Neural progenitor cell (in vitro differentiated cells): ENCODE data around the gene PSMC3IP. TPM values are rescaled to one million over a fixed set of nuclear protein-coding genes. Genes with fewer than 3 reads are reported as not detected.
A peak's percentile ranks its signal among the peaks of the same experiment; 100 is the strongest.
"Not testable (repeated sequence)": the region's sequence is repeated elsewhere in the genome, so short reads cannot be mapped to it uniquely, and the experiment has no call there.

Source experiments
- DNase-seq: peaks from one replicate; pipeline ENCODE4 v3.0.0-alpha.2; 2016; ENCODE audit warnings: low spot score
- H2AFZ ChIP-seq: fragments of 200-600 bp; sonication (generic); replicated peaks from 2 replicates; pipeline ENCODE4 v1.6.1; 2016; ENCODE audit warnings: antibody characterized with exemption
- H3F3A ChIP-seq: fragments of 200-600 bp; sonication (generic); 2 replicates; pipeline ENCODE4 v1.6.1; 2016; ENCODE audit warnings: antibody characterized with exemption, low read depth
- H3K27ac ChIP-seq: fragments of 200-600 bp; sonication (generic); 2 replicates; pipeline ENCODE4 v1.5.1; 2016; ENCODE audit warnings: mild to moderate bottlenecking
- H3K27me3 ChIP-seq: fragments of 200-600 bp; sonication (generic); 2 replicates; pipeline ENCODE4 v1.6.1; 2016; ENCODE audit warnings: mild to moderate bottlenecking, moderate library complexity
- H3K36me3 ChIP-seq: fragments of 200-600 bp; sonication (generic); 2 replicates; pipeline ENCODE4 v1.5.1; 2016
- H3K4me1 ChIP-seq: fragments of 200-600 bp; sonication (generic); 2 replicates; pipeline ENCODE4 v1.6.1; 2016; ENCODE audit warnings: mixed run types
- H3K4me2 ChIP-seq: fragments of 200-600 bp; sonication (generic); 2 replicates; pipeline ENCODE4 v1.6.1; 2016
- H3K4me3 ChIP-seq: fragments of 200-600 bp; sonication (generic); 2 replicates; pipeline ENCODE4 v1.5.1; 2016
- H3K79me2 ChIP-seq: fragments of 200-600 bp; sonication (generic); 2 replicates; pipeline ENCODE4 v1.6.1; 2016; ENCODE audit warnings: low read depth
- H3K9ac ChIP-seq: fragments of 200-600 bp; sonication (generic); 2 replicates; pipeline ENCODE4 v1.6.1; 2016
- H3K9me3 ChIP-seq: fragments of 200-600 bp; sonication (generic); 2 replicates; pipeline ENCODE4 v1.5.1; 2016; ENCODE audit warnings: low read depth
- H4K20me1 ChIP-seq: fragments of 200-600 bp; sonication (generic); 2 replicates; pipeline ENCODE4 v1.6.1; 2016; ENCODE audit warnings: low read depth
- H3K27ac Mint-ChIP-seq: 3 replicates; pipeline ENCODE4 v1.8.0; 2021; ENCODE audit warnings: mixed read lengths
- H3K27me3 Mint-ChIP-seq: 2 replicates; pipeline ENCODE4 v1.8.0; 2022; ENCODE audit warnings: low read depth, mild to moderate bottlenecking, inconsistent platforms, moderate library complexity, mixed read lengths; ENCODE audit not compliant: insufficient read depth
- H3K36me3 Mint-ChIP-seq: 3 replicates; pipeline ENCODE4 v1.8.0; 2021; ENCODE audit warnings: mixed read lengths
- H3K4me1 Mint-ChIP-seq: 3 replicates; pipeline ENCODE4 v1.8.0; 2021; ENCODE audit warnings: mixed read lengths
- H3K4me3 Mint-ChIP-seq: 3 replicates; pipeline ENCODE4 v1.8.0; 2021; ENCODE audit warnings: mild to moderate bottlenecking, moderate library complexity, mixed read lengths
- H3K9me3 Mint-ChIP-seq: 3 replicates; pipeline ENCODE4 v1.8.0; 2020; ENCODE audit warnings: mixed read lengths
- CTCF ChIP-seq: fragments of 200-600 bp; sonication (generic); IDR thresholded peaks from 2 replicates; pipeline ENCODE4 v1.5.1; 2017; ENCODE audit warnings: antibody characterized with exemption, mild to moderate bottlenecking
- EZH2 ChIP-seq: fragments of 200-600 bp; sonication (generic); IDR thresholded peaks from 2 replicates; pipeline ENCODE4 v1.6.1; 2017; ENCODE audit warnings: antibody characterized with exemption, mild to moderate bottlenecking, moderate library complexity
- EZH2phosphoT487 ChIP-seq: fragments of 200-600 bp; sonication (generic); IDR thresholded peaks from 2 replicates; pipeline ENCODE4 v1.6.1; 2017; ENCODE audit warnings: antibody characterized with exemption
- total RNA-seq: library from RNA; depleted of rRNA; stranded (reverse); fragments of >200 nt; gene quantifications from 2 replicates; pipeline ENCODE4 v1.2.3, GENCODE V29; 2015; ENCODE audit warnings: low replicate concordance

PSMC3IP gene
- total RNA-seq, 1 donor from 2014 or later: 23.7 TPM

- Mint-ChIP-seq H3K4me1 (peaks cover 28% of the 10 kb centered on the region), H3K27ac (no peak overlapping the region)
- peaks cover 4% of the 10 kb centered on the region for H4K20me1 ChIP-seq
These were observed 23.7 kb downstream of the PSMC3IP start for GRCh38 chr17:42553866-42554249.

GRCh38 chr17:42553161-42553818 lies 24.2 kb downstream of the PSMC3IP start:
- Mint-ChIP-seq H3K27me3 (no peaks in the 10 kb centered on the region), H3K4me1 (peaks cover 29% of the 10 kb centered on the region)
- peak overlapping the region; percentile 82 for H3K4me2 ChIP-seq

More at GRCh38 chr17:42553866-42554249, 23.7 kb downstream of the PSMC3IP start:
- no peak overlapping the region for H2AFZ ChIP-seq
- no peak overlapping the region for H3K27ac ChIP-seq
- no peaks in the 10 kb centered on the region for H3K36me3 ChIP-seq
- no peak for DNase-seq
- Mint-ChIP-seq H3K36me3 (no peaks in the 10 kb centered on the region), H3K9me3 (no peaks in the 10 kb centered on the region), H3K27me3 (no peaks in the 10 kb centered on the region), H3K4me3 (peak overlapping the region; percentile 93)
- peak overlapping the region; percentile 82 for H3K4me2 ChIP-seq
- peaks cover 20% of the 10 kb centered on the region for H3K4me1 ChIP-seq
- H3K4me3 ChIP-seq: peak overlapping the region; percentile 86
- H3K9me3 ChIP-seq: no peaks in the 10 kb centered on the region
- peaks cover 7% of the 10 kb centered on the region for H3K79me2 ChIP-seq
- H3K9ac ChIP-seq: peak overlapping the region; percentile 71
- H3F3A ChIP-seq: peaks cover 38% of the 10 kb centered on the region
- H3K27me3 ChIP-seq: no peaks in the 10 kb centered on the region
- no peak for TF ChIP-seq EZH2
- TF ChIP-seq EZH2phosphoT487: no peak
- no peak for TF ChIP-seq CTCF

GRCh38 chr17:42552736-42553135 lies 24.8 kb downstream of the PSMC3IP start, which contains the start of gene HSD17B1:
Gene HSD17B1, plus strand, starts transcription at chr17:42552923. Its CDS starts 11 bp downstream, at chr17:42552934.
- not testable (repeated sequence) for DNase-seq, H3K27ac Mint-ChIP-seq
- peaks cover 22% of the 10 kb centered on the region for H3K4me1 ChIP-seq

More at GRCh38 chr17:42553161-42553818, 24.2 kb downstream of the PSMC3IP start:
- H3K4me3 ChIP-seq: peak overlapping the region; percentile 86
- no peak overlapping the region for H3K27ac Mint-ChIP-seq
- H3K27me3 ChIP-seq: no peaks in the 10 kb centered on the region
- H3K36me3 ChIP-seq: no peaks in the 10 kb centered on the region
- no peak overlapping the region for H3K27ac ChIP-seq
- peaks cover 7% of the 10 kb centered on the region for H3K79me2 ChIP-seq
- no peak overlapping the region for H2AFZ ChIP-seq
- peaks cover 22% of the 10 kb centered on the region for H3K4me1 ChIP-seq
- H3K4me3 Mint-ChIP-seq: peak overlapping the region; percentile 93
- no peaks in the 10 kb centered on the region for H3K36me3 Mint-ChIP-seq
- peaks cover 4% of the 10 kb centered on the region for H4K20me1 ChIP-seq
- H3K9ac ChIP-seq: no peak overlapping the region
- no peak for TF ChIP-seq CTCF
- H3F3A ChIP-seq: peaks cover 43% of the 10 kb centered on the region
- H3K9me3 ChIP-seq: no peaks in the 10 kb centered on the region
- no peaks in the 10 kb centered on the region for H3K9me3 Mint-ChIP-seq
- peak; percentile 28 for DNase-seq

More at GRCh38 chr17:42552736-42553135, 24.8 kb downstream of the PSMC3IP start, which contains the start of gene HSD17B1:
- not testable (repeated sequence) for H3K27ac ChIP-seq, H4K20me1 ChIP-seq, H3K9me3 Mint-ChIP-seq, H3K27me3 ChIP-seq, H3K27me3 Mint-ChIP-seq, H3K36me3 ChIP-seq, H2AFZ ChIP-seq, H3K9ac ChIP-seq, H3K36me3 Mint-ChIP-seq, H3K79me2 ChIP-seq, H3K9me3 ChIP-seq
- Mint-ChIP-seq H3K4me1 (peaks cover 29% of the 10 kb centered on the region), H3K4me3 (peak within 1 kb of the TSS; percentile 93)
- H3K4me3 ChIP-seq: peak within 1 kb of the TSS; percentile 86
- H3K4me2 ChIP-seq: peak within 1 kb of the TSS; percentile 82
- peaks cover 47% of the 10 kb centered on the region for H3F3A ChIP-seq
